ENCODE results near the gene TRDN.

- no peak for TF ChIP-seq ESRRA (CRISPR knock-in tag; IDR thresholded peaks at IDR 0.05; ENCODE audit: borderline replicate concordance)
- TF ChIP-seq, protein P1, sequence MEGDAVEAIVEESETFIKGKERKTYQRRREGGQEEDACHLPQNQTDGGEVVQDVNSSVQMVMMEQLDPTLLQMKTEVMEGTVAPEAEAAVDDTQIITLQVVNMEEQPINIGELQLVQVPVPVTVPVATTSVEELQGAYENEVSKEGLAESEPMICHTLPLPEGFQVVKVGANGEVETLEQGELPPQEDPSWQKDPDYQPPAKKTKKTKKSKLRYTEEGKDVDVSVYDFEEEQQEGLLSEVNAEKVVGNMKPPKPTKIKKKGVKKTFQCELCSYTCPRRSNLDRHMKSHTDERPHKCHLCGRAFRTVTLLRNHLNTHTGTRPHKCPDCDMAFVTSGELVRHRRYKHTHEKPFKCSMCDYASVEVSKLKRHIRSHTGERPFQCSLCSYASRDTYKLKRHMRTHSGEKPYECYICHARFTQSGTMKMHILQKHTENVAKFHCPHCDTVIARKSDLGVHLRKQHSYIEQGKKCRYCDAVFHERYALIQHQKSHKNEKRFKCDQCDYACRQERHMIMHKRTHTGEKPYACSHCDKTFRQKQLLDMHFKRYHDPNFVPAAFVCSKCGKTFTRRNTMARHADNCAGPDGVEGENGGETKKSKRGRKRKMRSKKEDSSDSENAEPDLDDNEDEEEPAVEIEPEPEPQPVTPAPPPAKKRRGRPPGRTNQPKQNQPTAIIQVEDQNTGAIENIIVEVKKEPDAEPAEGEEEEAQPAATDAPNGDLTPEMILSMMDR (IDR thresholded peaks at IDR 0.05), result no peak
- TF ChIP-seq TP53 (CRISPR knock-in tag; IDR thresholded peaks at IDR 0.05), result no peak
- TF ChIP-seq, protein P2, sequence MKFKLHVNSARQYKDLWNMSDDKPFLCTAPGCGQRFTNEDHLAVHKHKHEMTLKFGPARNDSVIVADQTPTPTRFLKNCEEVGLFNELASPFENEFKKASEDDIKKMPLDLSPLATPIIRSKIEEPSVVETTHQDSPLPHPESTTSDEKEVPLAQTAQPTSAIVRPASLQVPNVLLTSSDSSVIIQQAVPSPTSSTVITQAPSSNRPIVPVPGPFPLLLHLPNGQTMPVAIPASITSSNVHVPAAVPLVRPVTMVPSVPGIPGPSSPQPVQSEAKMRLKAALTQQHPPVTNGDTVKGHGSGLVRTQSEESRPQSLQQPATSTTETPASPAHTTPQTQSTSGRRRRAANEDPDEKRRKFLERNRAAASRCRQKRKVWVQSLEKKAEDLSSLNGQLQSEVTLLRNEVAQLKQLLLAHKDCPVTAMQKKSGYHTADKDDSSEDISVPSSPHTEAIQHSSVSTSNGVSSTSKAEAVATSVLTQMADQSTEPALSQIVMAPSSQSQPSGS (CRISPR knock-in tag; IDR thresholded peaks at IDR 0.05; ENCODE audit: borderline replicate concordance, low read depth), result no peak
- TF ChIP-seq SP1 (CRISPR knock-in tag; conservative IDR thresholded peaks at IDR 0.05), result no peak
- no peak for TF ChIP-seq ATF1 (CRISPR knock-in tag; IDR thresholded peaks at IDR 0.05)
- TF ChIP-seq STAT6 (CRISPR knock-in tag; conservative IDR thresholded peaks at IDR 0.05; ENCODE audit: low read depth), result no peak
- TF ChIP-seq, protein P3, sequence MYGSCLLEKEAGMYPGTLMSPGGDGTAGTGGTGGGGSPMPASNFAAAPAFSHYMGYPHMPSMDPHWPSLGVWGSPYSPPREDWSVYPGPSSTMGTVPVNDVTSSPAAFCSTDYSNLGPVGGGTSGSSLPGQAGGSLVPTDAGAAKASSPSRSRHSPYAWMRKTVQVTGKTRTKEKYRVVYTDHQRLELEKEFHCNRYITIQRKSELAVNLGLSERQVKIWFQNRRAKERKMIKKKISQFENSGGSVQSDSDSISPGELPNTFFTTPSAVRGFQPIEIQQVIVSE (CRISPR knock-in tag; IDR thresholded peaks at IDR 0.05; ENCODE audit: borderline replicate concordance), result no peak
- no peak for TF ChIP-seq CREM (CRISPR knock-in tag; IDR thresholded peaks at IDR 0.05)
- TF ChIP-seq, protein P4, sequence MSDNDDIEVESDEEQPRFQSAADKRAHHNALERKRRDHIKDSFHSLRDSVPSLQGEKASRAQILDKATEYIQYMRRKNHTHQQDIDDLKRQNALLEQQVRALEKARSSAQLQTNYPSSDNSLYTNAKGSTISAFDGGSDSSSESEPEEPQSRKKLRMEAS (CRISPR knock-in tag; IDR thresholded peaks at IDR 0.05), result no peak
- TF ChIP-seq ETV6 (CRISPR knock-in tag; IDR thresholded peaks at IDR 0.05), result no peak
Observed at GRCh38 chr6:123168466-123168865, 468.3 kb downstream of the TRDN start.
